Smooth muscle cell (in vitro differentiated cells): ENCODE data around the gene TRIM2. TPM values are rescaled to one million over a fixed set of nuclear protein-coding genes. Genes with fewer than 3 reads are reported as not detected.

Experiments used
- DNase-seq: peaks from one replicate; lab custom pipeline; 2025; ENCODE audit not compliant: unreplicated experiment; lab: John Stamatoyannopoulos, UW
- H2AFZ ChIP-seq: fragments of 200-600 bp; sonication (generic); 2 replicates; pipeline ENCODE4 v1.6.0; 2016; ENCODE audit warnings: antibody characterized with exemption, low read depth, mild to moderate bottlenecking
- H3F3A ChIP-seq: fragments of 200-600 bp; sonication (generic); 2 replicates; pipeline ENCODE4 v1.6.0; 2017; ENCODE audit warnings: antibody characterized with exemption, low read depth
- H3K27ac ChIP-seq: fragments of 200-600 bp; sonication (generic); 2 replicates; pipeline ENCODE4 v1.5.1; 2016; ENCODE audit warnings: low read depth, mild to moderate bottlenecking
- H3K27me3 ChIP-seq: fragments of 200-600 bp; sonication (generic); 2 replicates; pipeline ENCODE4 v1.6.1; 2016; ENCODE audit warnings: low read depth, mild to moderate bottlenecking
- H3K36me3 ChIP-seq: fragments of 200-600 bp; sonication (generic); 2 replicates; pipeline ENCODE4 v1.5.1; 2016; ENCODE audit warnings: low read depth
- H3K4me1 ChIP-seq: fragments of 200-600 bp; sonication (generic); 2 replicates; pipeline ENCODE4 v1.5.1; 2016; ENCODE audit warnings: low read depth
- H3K4me2 ChIP-seq: fragments of 200-600 bp; sonication (generic); 2 replicates; pipeline ENCODE4 v1.6.0; 2016; ENCODE audit warnings: mild to moderate bottlenecking
- H3K4me3 ChIP-seq: fragments of 200-600 bp; sonication (generic); 2 replicates; pipeline ENCODE4 v1.5.1; 2016; ENCODE audit warnings: mild to moderate bottlenecking
- H3K79me2 ChIP-seq: fragments of 200-600 bp; sonication (generic); 2 replicates; pipeline ENCODE4 v1.6.0; 2016; ENCODE audit warnings: low read depth, mild to moderate bottlenecking
- H3K9ac ChIP-seq: fragments of 200-600 bp; sonication (generic); 2 replicates; pipeline ENCODE4 v1.6.0; 2016; ENCODE audit warnings: low read depth
- H3K9me3 ChIP-seq: fragments of 200-600 bp; sonication (generic); replicated peaks from 2 replicates; pipeline ENCODE4 v1.5.1; 2016; ENCODE audit warnings: low read depth
- H4K20me1 ChIP-seq: fragments of 200-600 bp; sonication (generic); 2 replicates; pipeline ENCODE4 v1.6.0; 2016; ENCODE audit warnings: low read depth
- CTCF ChIP-seq: fragments of 200-600 bp; sonication (generic); IDR thresholded peaks from 2 replicates; pipeline ENCODE4 v1.5.1; 2017; ENCODE audit warnings: borderline replicate concordance, mild to moderate bottlenecking, antibody characterized with exemption; ENCODE audit not compliant: insufficient read depth, poor library complexity, severe bottlenecking
- WGBS: methylation state at CpG from one replicate; pipeline ENCODE4 v1.1.7; 2016; ENCODE audit warnings: low lambda C conversion rate; 5-methylcytosine and 5-hydroxymethylcytosine counted together
- polyA plus RNA-seq: library from polyadenylated mRNA; unstranded; fragments of >200 nt; fragmentation: Nextera tagmentation; extraction: Ambion mirVana; gene quantifications from 2 replicates; pipeline ENCODE4 v1.2.1, GENCODE V29; 2016
- total RNA-seq: library from RNA; depleted of rRNA; stranded (reverse); fragments of >200 nt; gene quantifications from 2 replicates; pipeline ENCODE4 v1.2.3, GENCODE V29; 2014

The TRIM2 gene
- total and polyA plus RNA-seq, 2 experiments from 2014 or later: 9.1 to 33.4 TPM

- no peaks in the 10 kb centered on the region for H3K27me3 ChIP-seq
- no peak overlapping the region for H3K4me3 ChIP-seq
- peaks cover 13% of the 10 kb centered on the region for H3F3A ChIP-seq
- H3K4me1 ChIP-seq: peaks cover 4% of the 10 kb centered on the region
- DNase-seq: no peak
- no peak overlapping the region for H2AFZ ChIP-seq
- no peaks in the 10 kb centered on the region for H3K9me3 ChIP-seq
- H3K79me2 ChIP-seq: peaks cover 19% of the 10 kb centered on the region
- no peak for TF ChIP-seq CTCF
- 96% methylated on average over 5 of the region's 5 CpGs for WGBS
- H3K4me2 ChIP-seq: no peak overlapping the region
- H4K20me1 ChIP-seq: peaks cover 64% of the 10 kb centered on the region
- no peak overlapping the region for H3K27ac ChIP-seq
- no peak overlapping the region for H3K9ac ChIP-seq
- no peaks in the 10 kb centered on the region for H3K36me3 ChIP-seq
Observed at GRCh38 chr4:153238135-153238919, 34.1 kb downstream of the TRIM2 start.

GRCh38 chr4:153239409-153239808 lies 35.2 kb downstream of the TRIM2 start:
- DNase-seq: no peak
- H3K4me1 ChIP-seq: no peaks in the 10 kb centered on the region
- no peak for TF ChIP-seq CTCF
- WGBS: 92% methylated on average over 3 of the region's 3 CpGs
- no peak overlapping the region for H2AFZ ChIP-seq
- H3K4me2 ChIP-seq: no peak overlapping the region
- peaks cover 11% of the 10 kb centered on the region for H3F3A ChIP-seq
- no peak overlapping the region for H3K27ac ChIP-seq
- no peak overlapping the region for H3K4me3 ChIP-seq
- H4K20me1 ChIP-seq: peaks cover 58% of the 10 kb centered on the region
- H3K36me3 ChIP-seq: no peaks in the 10 kb centered on the region
- no peak overlapping the region for H3K9ac ChIP-seq
- no peaks in the 10 kb centered on the region for H3K9me3 ChIP-seq
- H3K27me3 ChIP-seq: no peaks in the 10 kb centered on the region
- H3K79me2 ChIP-seq: peaks cover 19% of the 10 kb centered on the region

- no peaks in the 10 kb centered on the region for H3K9me3 ChIP-seq
Observed at GRCh38 chr4:153241295-153241694, 37.1 kb downstream of the TRIM2 start.

More at GRCh38 chr4:153241295-153241694, 37.1 kb downstream of the TRIM2 start:
- TF ChIP-seq CTCF: no peak
- no peaks in the 10 kb centered on the region for H3K27me3 ChIP-seq
- H3K27ac ChIP-seq: no peak overlapping the region
- H3K4me2 ChIP-seq: no peak overlapping the region
- no peaks in the 10 kb centered on the region for H3F3A ChIP-seq
- no peak overlapping the region for H3K9ac ChIP-seq
- no peak overlapping the region for H3K4me3 ChIP-seq
- no peaks in the 10 kb centered on the region for H3K4me1 ChIP-seq
- H2AFZ ChIP-seq: no peak overlapping the region
- H4K20me1 ChIP-seq: peaks cover 39% of the 10 kb centered on the region
- whole genome bisulfite sequencing: 97% methylated on average over 8 of the region's 8 CpGs
- no peak for DNase-seq
- H3K36me3 ChIP-seq: no peaks in the 10 kb centered on the region
- H3K79me2 ChIP-seq: peaks cover 15% of the 10 kb centered on the region
